Calu3 (cell line): ENCODE results near the gene TCF12. TPM values are rescaled to one million over a fixed set of nuclear protein-coding genes. Genes with fewer than 3 reads are reported as not detected.

Experiments used
- BruUV-seq: library from RNA; stranded (reverse); fragments of 400-500 nt; replicated peaks from 2 replicates; lab custom pipeline; 2021; lab: Mats Ljungman, UMichigan
- CTCF ChIA-PET: fragments of 300-600 bp; sonication (Branson Sonifier 250); formaldehyde crosslinking; loops from one replicate; lab custom pipeline; 2022; ENCODE audit warnings: antibody characterized with exemption; lab: Charles Lee
- DNase-seq: peaks from one replicate; pipeline ENCODE4 v3.0.0; 2022
- H3K27ac Mint-ChIP-seq: one replicate; pipeline ENCODE4 v1.8.0; 2022; ENCODE audit warnings: mixed read lengths; ENCODE audit not compliant: unreplicated experiment
- H3K27me3 Mint-ChIP-seq: one replicate; pipeline ENCODE4 v1.8.0; 2022; ENCODE audit warnings: mixed read lengths; ENCODE audit not compliant: unreplicated experiment
- H3K36me3 Mint-ChIP-seq: one replicate; pipeline ENCODE4 v1.8.0; 2022; ENCODE audit warnings: mild to moderate bottlenecking, moderate library complexity, mixed read lengths; ENCODE audit not compliant: insufficient read depth, unreplicated experiment
- H3K4me1 Mint-ChIP-seq: one replicate; pipeline ENCODE4 v1.8.0; 2022; ENCODE audit warnings: mild to moderate bottlenecking, low read depth, mixed read lengths; ENCODE audit not compliant: unreplicated experiment
- H3K4me3 Mint-ChIP-seq: one replicate; pipeline ENCODE4 v1.8.0; 2022; ENCODE audit warnings: mild to moderate bottlenecking, low read depth, moderate library complexity, mixed read lengths; ENCODE audit not compliant: unreplicated experiment
- H3K9me3 Mint-ChIP-seq: one replicate; pipeline ENCODE4 v1.8.0; 2022; ENCODE audit warnings: low read depth, mixed read lengths; ENCODE audit not compliant: unreplicated experiment
- CTCF ChIP-seq: fragments of 200-600 bp; IDR thresholded peaks from one replicate; pipeline ENCODE4 v1.8.0; 2022; ENCODE audit warnings: antibody characterized with exemption; ENCODE audit not compliant: unreplicated experiment
- intact Hi-C: fragments of 100-400 bp; cut with micrococcal nuclease; formaldehyde crosslinking; loops from one replicate; pipeline ENCODE4 v1.10.0; 2022; ENCODE audit not compliant: unreplicated experiment
- total RNA-seq: library from RNA; stranded (reverse); gene quantifications from 2 replicates; pipeline ENCODE4 v1.2.3, GENCODE V29; 2022

Gene TCF12
- total RNA-seq, 1 experiment from 2014 or later, result 127 TPM

GRCh38 chr15:57189466-57189865 lies 271.0 kb downstream of the TCF12 start:
- Mint-ChIP-seq H3K4me3 (no peak overlapping the region), H3K4me1 (no peaks in the 10 kb centered on the region), H3K27me3 (no peaks in the 10 kb centered on the region), H3K27ac (no peak overlapping the region), H3K36me3 (peaks cover 6% of the 10 kb centered on the region), H3K9me3 (no peaks in the 10 kb centered on the region)
- CTCF ChIA-PET, result no interaction called here
- DNase-seq, result no peak
- no peak for TF ChIP-seq CTCF
- no TSS peak for BruUV-seq
- intact Hi-C loops, result no loop called here

GRCh38 chr15:57190208-57190607 lies 271.8 kb downstream of the TCF12 start:
- CTCF ChIA-PET, result no interaction called here
- no peak for TF ChIP-seq CTCF
- no peak overlapping the region for H3K27ac Mint-ChIP-seq

GRCh38 chr15:57193161-57193560 lies 274.7 kb downstream of the TCF12 start:
- no peak overlapping the region for H3K27ac Mint-ChIP-seq
- peaks cover 6% of the 10 kb centered on the region for H3K36me3 Mint-ChIP-seq
- BruUV-seq, result no TSS peak
- no peak overlapping the region for H3K4me3 Mint-ChIP-seq
- no peak for DNase-seq
- H3K4me1 Mint-ChIP-seq, result no peaks in the 10 kb centered on the region
- TF ChIP-seq CTCF, result no peak
- H3K27me3 Mint-ChIP-seq, result no peaks in the 10 kb centered on the region
- no peaks in the 10 kb centered on the region for H3K9me3 Mint-ChIP-seq
- CTCF ChIA-PET, result no interaction called here
- intact Hi-C loops, result no loop called here

More at GRCh38 chr15:57190208-57190607, 271.8 kb downstream of the TCF12 start:
- no peak overlapping the region for H3K4me3 Mint-ChIP-seq
- H3K4me1 Mint-ChIP-seq, result no peaks in the 10 kb centered on the region
- H3K27me3 Mint-ChIP-seq, result no peaks in the 10 kb centered on the region
- H3K36me3 Mint-ChIP-seq, result peaks cover 6% of the 10 kb centered on the region
- no TSS peak for BruUV-seq
- no peak for DNase-seq
- intact Hi-C loops, result no loop called here
- no peaks in the 10 kb centered on the region for H3K9me3 Mint-ChIP-seq

- intact Hi-C loops, result no loop called here
- TF ChIP-seq CTCF, result no peak
- peaks cover 6% of the 10 kb centered on the region for H3K36me3 Mint-ChIP-seq
- no peaks in the 10 kb centered on the region for H3K27me3 Mint-ChIP-seq
- no peaks in the 10 kb centered on the region for H3K4me1 Mint-ChIP-seq
- no peak for DNase-seq
- CTCF ChIA-PET, result interaction anchor here (0.6 kb wide), 1 partner anchor 77 kb away, joined by 3 read pairs; no protein-coding TSS in a partner anchor
- no peak overlapping the region for H3K4me3 Mint-ChIP-seq
- BruUV-seq, result no TSS peak
- no peaks in the 10 kb centered on the region for H3K9me3 Mint-ChIP-seq
- no peak overlapping the region for H3K27ac Mint-ChIP-seq
These were observed 276.9 kb downstream of the TCF12 start for GRCh38 chr15:57195326-57195725.
